ENCODE results near the gene ITGB5.

DNA sequence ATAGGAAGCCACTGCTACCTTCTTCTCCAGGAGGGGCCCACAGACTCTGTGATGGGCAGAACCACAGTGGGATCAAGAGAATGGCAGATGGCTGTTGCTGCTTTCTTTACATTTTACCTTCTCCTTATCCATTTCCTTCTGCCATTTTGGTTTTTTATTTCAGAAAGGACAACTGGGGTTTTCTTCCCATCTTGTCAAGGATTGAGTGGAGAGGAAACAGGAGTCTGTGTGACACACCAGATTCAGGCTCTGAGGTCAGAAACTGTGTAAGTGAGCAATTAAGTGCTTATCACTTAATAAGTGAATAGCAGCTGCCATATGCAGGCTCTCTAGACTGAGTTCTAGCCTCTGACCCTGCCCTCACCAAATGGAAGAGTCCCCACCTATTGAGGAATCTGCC, 47.3 kb downstream of the ITGB5 start:
- TF ChIP-seq, protein P1, sequence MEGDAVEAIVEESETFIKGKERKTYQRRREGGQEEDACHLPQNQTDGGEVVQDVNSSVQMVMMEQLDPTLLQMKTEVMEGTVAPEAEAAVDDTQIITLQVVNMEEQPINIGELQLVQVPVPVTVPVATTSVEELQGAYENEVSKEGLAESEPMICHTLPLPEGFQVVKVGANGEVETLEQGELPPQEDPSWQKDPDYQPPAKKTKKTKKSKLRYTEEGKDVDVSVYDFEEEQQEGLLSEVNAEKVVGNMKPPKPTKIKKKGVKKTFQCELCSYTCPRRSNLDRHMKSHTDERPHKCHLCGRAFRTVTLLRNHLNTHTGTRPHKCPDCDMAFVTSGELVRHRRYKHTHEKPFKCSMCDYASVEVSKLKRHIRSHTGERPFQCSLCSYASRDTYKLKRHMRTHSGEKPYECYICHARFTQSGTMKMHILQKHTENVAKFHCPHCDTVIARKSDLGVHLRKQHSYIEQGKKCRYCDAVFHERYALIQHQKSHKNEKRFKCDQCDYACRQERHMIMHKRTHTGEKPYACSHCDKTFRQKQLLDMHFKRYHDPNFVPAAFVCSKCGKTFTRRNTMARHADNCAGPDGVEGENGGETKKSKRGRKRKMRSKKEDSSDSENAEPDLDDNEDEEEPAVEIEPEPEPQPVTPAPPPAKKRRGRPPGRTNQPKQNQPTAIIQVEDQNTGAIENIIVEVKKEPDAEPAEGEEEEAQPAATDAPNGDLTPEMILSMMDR (IDR thresholded peaks at IDR 0.05; ENCODE audit: poor library complexity): no peak
- TF ChIP-seq EZH2phosphoT487 (IDR thresholded peaks at IDR 0.05; ENCODE audit: low read depth, severe bottlenecking, unreplicated experiment): no peak

Data from hepatocyte (in vitro differentiated cells).